GM21381 (cell line): Measurements from ENCODE around the gene IQGAP2.
"Not testable (repeated sequence)": the region's sequence is repeated elsewhere in the genome, so short reads cannot be mapped to it uniquely, and the experiment has no call there.

ENCODE experiments used
- ATAC-seq: cut with Tn5 transposase; IDR thresholded peaks from one replicate; pipeline ENCODE4 v1.9.1; 2021; ENCODE audit warnings: mild to moderate bottlenecking, moderate library complexity; ENCODE audit not compliant: unreplicated experiment

IQGAP2 gene

GRCh38 chr5:76602094-76602726 is 199.1 kb downstream of the IQGAP2 start:
- no peak for ATAC-seq

- not testable (repeated sequence) for ATAC-seq
Measured at GRCh38 chr5:76603991-76604390, 200.9 kb downstream of the IQGAP2 start.

GRCh38 chr5:76604838-76605237 is 201.8 kb downstream of the IQGAP2 start:
- ATAC-seq, result no peak

- no peak for ATAC-seq
Measured at GRCh38 chr5:76606701-76607100, 203.6 kb downstream of the IQGAP2 start.

- no peak for ATAC-seq
Measured at GRCh38 chr5:76607353-76607871, 204.3 kb downstream of the IQGAP2 start.

GRCh38 chr5:76608833-76609232 is 205.7 kb downstream of the IQGAP2 start:
- no peak for ATAC-seq

- no peak for ATAC-seq
Measured at GRCh38 chr5:76610196-76610595, 207.1 kb downstream of the IQGAP2 start.

GRCh38 chr5:76612942-76613341 is 209.9 kb downstream of the IQGAP2 start:
- no peak for ATAC-seq

GRCh38 chr5:76615759-76616158 is 212.7 kb downstream of the IQGAP2 start:
- no peak for ATAC-seq

- no peak for ATAC-seq
Measured at GRCh38 chr5:76616206-76616605, 213.1 kb downstream of the IQGAP2 start.

- ATAC-seq, result no peak
Measured at GRCh38 chr5:76617229-76617628, 214.1 kb downstream of the IQGAP2 start.

- ATAC-seq, result no peak
Measured at GRCh38 chr5:76617675-76618074, 214.6 kb downstream of the IQGAP2 start.

- no peak for ATAC-seq
Measured at GRCh38 chr5:76620166-76620565, 217.1 kb downstream of the IQGAP2 start.

- ATAC-seq, result no peak
Measured at GRCh38 chr5:76622076-76622475, 219.0 kb downstream of the IQGAP2 start.

GRCh38 chr5:76622973-76623596 is 220.0 kb downstream of the IQGAP2 start, which contains the start of gene F2RL2:
Gene F2RL2, minus strand, starts transcription at chr5:76623403. Its CDS starts 173 bp downstream, at chr5:76623230.
- ATAC-seq, result no peak

- ATAC-seq, result no peak
Measured at GRCh38 chr5:76625087-76625815, 222.2 kb downstream of the IQGAP2 start.

GRCh38 chr5:76626738-76627137 is 223.7 kb downstream of the IQGAP2 start:
- no peak for ATAC-seq

- no peak for ATAC-seq
Measured at GRCh38 chr5:76634661-76635060, 231.6 kb downstream of the IQGAP2 start.

GRCh38 chr5:76637490-76637889 is 234.4 kb downstream of the IQGAP2 start:
- no peak for ATAC-seq

- no peak for ATAC-seq
Measured at GRCh38 chr5:76638479-76638878, 235.4 kb downstream of the IQGAP2 start.

- ATAC-seq, result no peak
Measured at GRCh38 chr5:76641514-76642120, 238.5 kb downstream of the IQGAP2 start.
